Panc1 (cell line): ENCODE results near the gene PARM1. TPM values are rescaled to one million over a fixed set of nuclear protein-coding genes. Genes with fewer than 3 reads are reported as not detected.

Source experiments
- ATAC-seq: fragments of 200-7000 bp; cut with Tn5 transposase; 2 replicates; pipeline ENCODE4 v1.9.1; 2020; ENCODE audit warnings: mild to moderate bottlenecking, moderate library complexity
- BruUV-seq: library from RNA; stranded (reverse); fragments of 400-500 nt; replicated peaks from 2 replicates; lab custom pipeline; 2021; lab: Mats Ljungman, UMichigan
- CTCF ChIA-PET: fragments of 300-600 bp; sonication (Branson Sonifier 250); formaldehyde crosslinking; loops from one replicate; lab custom pipeline; 2022; ENCODE audit warnings: antibody characterized with exemption; lab: Charles Lee
- POLR2A ChIA-PET: fragments of 300-600 bp; sonication (Branson Sonifier 250); formaldehyde crosslinking; loops from one replicate; lab custom pipeline; 2022; ENCODE audit warnings: antibody characterized with exemption; lab: Charles Lee
- DNase-seq: peaks from one replicate; pipeline ENCODE4 v3.0.0-alpha.2; 2010; ENCODE audit warnings: low read depth, low spot score
- H3K27ac ChIP-seq: 2 replicates; pipeline ENCODE4 v1.5.1; 2011; ENCODE audit warnings: mild to moderate bottlenecking, low read length, inconsistent platforms
- H3K27me3 ChIP-seq: fragments of 200-500 bp; sonication (Bioruptor generic); 2 replicates; pipeline ENCODE4 v1.6.0; 2014; ENCODE audit warnings: low read length, inconsistent platforms; ENCODE audit not compliant: control insufficient read depth, insufficient read depth
- H3K36me3 ChIP-seq: fragments of 200-500 bp; sonication (Bioruptor generic); 2 replicates; pipeline ENCODE4 v1.5.1; 2014; ENCODE audit warnings: inconsistent platforms, mild to moderate bottlenecking, low read length, moderate library complexity; ENCODE audit not compliant: control insufficient read depth, insufficient read depth
- H3K4me1 ChIP-seq: 2 replicates; pipeline ENCODE4 v1.5.1; 2011; ENCODE audit warnings: inconsistent platforms, mild to moderate bottlenecking, low read length, moderate library complexity; ENCODE audit not compliant: control insufficient read depth, insufficient read depth
- H3K4me3 ChIP-seq, 2 experiments: 2 replicates each; pipeline ENCODE4 v1.5.1; 2011 to 2012; ENCODE audit warnings: low read depth in 2 of 2, low read length in 2 of 2, mild to moderate bottlenecking in 2 of 2, inconsistent platforms in 1 of 2, moderate library complexity in 1 of 2
- H3K9me3 ChIP-seq: fragments of 200-500 bp; sonication (Bioruptor generic); 2 replicates; pipeline ENCODE4 v1.5.1; 2014; ENCODE audit warnings: low read depth, mild to moderate bottlenecking, inconsistent platforms, low read length, moderate library complexity; ENCODE audit not compliant: control insufficient read depth, insufficient read depth
- CTCF ChIP-seq: fragments of 450-650 bp; IDR thresholded peaks from 2 replicates; pipeline ENCODE4 v1.5.1; 2017; ENCODE audit warnings: mild to moderate bottlenecking
- POLR2AphosphoS5 ChIP-seq: IDR thresholded peaks from 2 replicates; pipeline ENCODE4 v1.6.1; 2012; ENCODE audit warnings: mild to moderate bottlenecking, low read depth, low read length, moderate library complexity
- SIN3A ChIP-seq: IDR thresholded peaks from 2 replicates; pipeline ENCODE4 v1.6.1; 2012; ENCODE audit warnings: low read depth, mild to moderate bottlenecking, low read length, moderate library complexity, borderline replicate concordance; ENCODE audit not compliant: insufficient read depth
- TCF7L2 ChIP-seq: IDR thresholded peaks from 2 replicates; pipeline ENCODE4 v1.6.1; 2011; ENCODE audit warnings: mild to moderate bottlenecking, low read depth, low read length, inconsistent platforms
- in situ Hi-C: cut with HindIII; loops from 2 replicates; pipeline ENCODE4 v1.10.0; 2016; ENCODE audit warnings: low sequenced_read_pairs, low pct_unique_long_range_greater_than_20kb
- intact Hi-C: fragments of 100-400 bp; cut with micrococcal nuclease; formaldehyde crosslinking; loops from one replicate; pipeline ENCODE4 v1.10.0; 2022; ENCODE audit not compliant: unreplicated experiment
- total RNA-seq: library from RNA; stranded (reverse); gene quantifications from one replicate; pipeline ENCODE4 v1.2.1, GENCODE V29; 2021; ENCODE audit not compliant: unreplicated experiment
- TF ChIP-seq, protein P1 (sequence below), 2 experiments: IDR thresholded peaks; 2 replicates each; pipeline ENCODE4 v1.6.1; 2011 to 2012; ENCODE audit warnings: low read depth in 2 of 2, control low read depth in 1 of 2, low read length in 1 of 2, mild to moderate bottlenecking in 1 of 2, moderate library complexity in 1 of 2; ENCODE audit not compliant: insufficient read depth in 1 of 2

The PARM1 gene
- total RNA-seq, 1 experiment from 2014 or later, result 0.21 TPM

DNA sequence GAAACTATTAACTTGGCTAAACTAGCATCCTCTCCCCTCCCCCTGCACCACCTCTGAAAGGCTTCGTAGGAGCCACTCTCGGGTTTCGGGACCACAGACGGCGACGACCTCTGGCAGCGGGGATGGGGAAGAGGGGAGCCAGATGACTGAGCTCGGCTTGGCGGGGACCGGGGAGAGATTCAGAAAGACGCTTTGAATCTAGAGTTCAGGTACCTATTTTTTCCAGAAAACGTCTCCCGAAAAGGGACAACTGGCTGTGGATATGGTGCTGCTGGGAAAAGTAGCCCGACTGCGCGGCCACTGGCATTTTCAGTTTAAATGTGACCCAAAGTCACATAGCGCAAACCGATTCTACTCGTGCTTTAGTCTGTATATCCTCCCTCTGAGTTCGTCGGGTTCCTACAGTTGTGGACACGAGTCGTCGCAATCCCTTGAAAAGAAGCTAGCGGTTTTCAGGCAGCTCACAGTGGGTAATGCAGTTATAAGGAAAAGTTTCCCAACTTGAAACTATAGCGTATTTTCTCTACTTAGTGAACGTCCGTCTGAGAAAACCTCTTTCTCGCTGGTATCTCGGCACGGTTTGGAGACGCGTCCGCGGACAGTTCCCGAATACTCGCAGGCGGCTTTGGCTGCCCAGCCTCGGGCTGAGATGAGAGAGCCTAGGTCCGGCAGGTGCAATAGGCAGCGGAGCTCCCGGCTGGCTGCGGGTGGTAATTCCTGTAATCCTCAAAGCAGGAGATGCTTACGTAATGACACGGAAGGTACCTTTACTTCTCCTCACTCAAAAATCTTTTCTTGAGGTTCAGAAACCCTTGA lies 1.3 kb downstream of the PARM1 start:
- Histone ChIP-seq H3K4me3 (peak overlapping the region; percentile 26 to 52), H3K36me3 (no peaks in the 10 kb centered on the region), H3K4me1 (no peaks in the 10 kb centered on the region; the same call in 1 of the 2 replicates), H3K27ac (no peak overlapping the region), H3K27me3 (peaks cover 15% of the 10 kb centered on the region), H3K9me3 (no peaks in the 10 kb centered on the region)
- peak; percentile 62 for ATAC-seq
- ChIA-PET CTCF (no interaction called here), POLR2A (no interaction called here)
- no peak for DNase-seq
- intact Hi-C loops, result no loop called here
- TF ChIP-seq TCF7L2 (no peak), SIN3A (no peak), POLR2AphosphoS5 (no peak), CTCF (no peak)
- TF ChIP-seq, protein P1, sequence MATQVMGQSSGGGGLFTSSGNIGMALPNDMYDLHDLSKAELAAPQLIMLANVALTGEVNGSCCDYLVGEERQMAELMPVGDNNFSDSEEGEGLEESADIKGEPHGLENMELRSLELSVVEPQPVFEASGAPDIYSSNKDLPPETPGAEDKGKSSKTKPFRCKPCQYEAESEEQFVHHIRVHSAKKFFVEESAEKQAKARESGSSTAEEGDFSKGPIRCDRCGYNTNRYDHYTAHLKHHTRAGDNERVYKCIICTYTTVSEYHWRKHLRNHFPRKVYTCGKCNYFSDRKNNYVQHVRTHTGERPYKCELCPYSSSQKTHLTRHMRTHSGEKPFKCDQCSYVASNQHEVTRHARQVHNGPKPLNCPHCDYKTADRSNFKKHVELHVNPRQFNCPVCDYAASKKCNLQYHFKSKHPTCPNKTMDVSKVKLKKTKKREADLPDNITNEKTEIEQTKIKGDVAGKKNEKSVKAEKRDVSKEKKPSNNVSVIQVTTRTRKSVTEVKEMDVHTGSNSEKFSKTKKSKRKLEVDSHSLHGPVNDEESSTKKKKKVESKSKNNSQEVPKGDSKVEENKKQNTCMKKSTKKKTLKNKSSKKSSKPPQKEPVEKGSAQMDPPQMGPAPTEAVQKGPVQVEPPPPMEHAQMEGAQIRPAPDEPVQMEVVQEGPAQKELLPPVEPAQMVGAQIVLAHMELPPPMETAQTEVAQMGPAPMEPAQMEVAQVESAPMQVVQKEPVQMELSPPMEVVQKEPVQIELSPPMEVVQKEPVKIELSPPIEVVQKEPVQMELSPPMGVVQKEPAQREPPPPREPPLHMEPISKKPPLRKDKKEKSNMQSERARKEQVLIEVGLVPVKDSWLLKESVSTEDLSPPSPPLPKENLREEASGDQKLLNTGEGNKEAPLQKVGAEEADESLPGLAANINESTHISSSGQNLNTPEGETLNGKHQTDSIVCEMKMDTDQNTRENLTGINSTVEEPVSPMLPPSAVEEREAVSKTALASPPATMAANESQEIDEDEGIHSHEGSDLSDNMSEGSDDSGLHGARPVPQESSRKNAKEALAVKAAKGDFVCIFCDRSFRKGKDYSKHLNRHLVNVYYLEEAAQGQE (IDR thresholded peaks at IDR 0.05; ENCODE audit: insufficient read depth in 1 of 2, low read depth in 2 of 2, low read length in 1 of 2), result no peak
- no TSS peak for BruUV-seq
- in situ Hi-C loops, result no loop called here

DNA sequence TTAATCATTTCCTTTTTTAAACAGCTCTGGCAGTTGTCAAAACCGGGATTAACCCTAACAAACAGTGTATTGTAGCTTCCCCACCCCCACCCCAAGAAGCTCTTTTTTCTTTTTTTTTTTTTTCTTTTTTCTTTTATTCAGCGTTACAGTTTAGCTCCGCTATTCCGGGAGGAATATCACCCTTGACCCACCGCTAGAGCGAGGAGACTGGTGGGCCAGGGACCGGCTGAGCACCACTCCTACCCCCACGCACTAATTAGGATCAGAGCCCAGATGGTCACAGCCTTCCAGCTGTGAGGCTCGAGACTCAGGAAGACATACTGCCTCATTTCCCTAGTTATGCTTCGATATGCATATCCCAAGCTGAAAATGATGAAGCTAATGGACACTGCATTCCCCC lies 2.0 kb downstream of the PARM1 start:
- ChIA-PET CTCF (no interaction called here), POLR2A (no interaction called here)
- no peak for ATAC-seq
- H3K27ac ChIP-seq, result no peak overlapping the region
- BruUV-seq, result no TSS peak
- H3K36me3 ChIP-seq, result no peaks in the 10 kb centered on the region
- in situ Hi-C loops, result no loop called here
- intact Hi-C loops, result no loop called here
- H3K27me3 ChIP-seq, result peaks cover 15% of the 10 kb centered on the region
- no peak for DNase-seq
- no peaks in the 10 kb centered on the region; the same call in 1 of the 2 replicates for H3K4me1 ChIP-seq
- no peak for TF ChIP-seq SIN3A
- no peak for TF ChIP-seq CTCF
- no peak for TF ChIP-seq POLR2AphosphoS5
- TF ChIP-seq, protein P1 (IDR thresholded peaks at IDR 0.05; ENCODE audit: insufficient read depth in 1 of 2, low read depth in 2 of 2, low read length in 1 of 2), result no peak
- no peak for TF ChIP-seq TCF7L2
- no peaks in the 10 kb centered on the region for H3K9me3 ChIP-seq
- H3K4me3 ChIP-seq, result no peak overlapping the region
